GM12874 (cell line): ENCODE measurements around the gene PRPSAP2.

ENCODE experiments used
- CTCF ChIP-seq: IDR thresholded peaks from 2 replicates; pipeline ENCODE4 v1.5.1; 2011; ENCODE audit warnings: low read depth, mild to moderate bottlenecking, control low read depth, low read length, moderate library complexity; ENCODE audit not compliant: insufficient read depth

Gene PRPSAP2

GRCh38 chr17:18857864-18858566 lies at the start of gene PRPSAP2:
TSS of gene PRPSAP2 (plus strand) at chr17:18858131. CDS start at chr17:18865834, 7,703 bp downstream.
- no peak for TF ChIP-seq CTCF

GRCh38 chr17:18816489-18817371 lies 41.2 kb upstream of the PRPSAP2 start:
- TF ChIP-seq CTCF = peak; percentile 35; the same call in 1 of the 2 replicates

- no peak for TF ChIP-seq CTCF
Measured at GRCh38 chr17:18848501-18848900, 9.4 kb upstream of the PRPSAP2 start.

- TF ChIP-seq CTCF = no peak
Measured at GRCh38 chr17:18850679-18851078, 7.3 kb upstream of the PRPSAP2 start.

GRCh38 chr17:18851201-18851600 lies 6.7 kb upstream of the PRPSAP2 start:
- no peak for TF ChIP-seq CTCF

- TF ChIP-seq CTCF = no peak
Measured at GRCh38 chr17:18854956-18855355, 3.0 kb upstream of the PRPSAP2 start.

GRCh38 chr17:18855831-18856569 lies 1.9 kb upstream of the PRPSAP2 start:
- no peak for TF ChIP-seq CTCF
